HepG2 (cell line): ENCODE measurements around the gene CD72. TPM values are rescaled to one million over a fixed set of nuclear protein-coding genes. Genes with fewer than 3 reads are reported as not detected.
A peak's percentile ranks its signal among the peaks of the same experiment; 100 is the strongest.

Experiments used
- ATAC-seq: fragments of 200-7000 bp; cut with Tn5 transposase; 3 replicates; pipeline ENCODE4 v1.9.1; 2020; ENCODE audit warnings: mild to moderate bottlenecking, moderate library complexity
- BruUV-seq: library from RNA; stranded (reverse); fragments of 400-500 nt; replicated peaks from 2 replicates; lab custom pipeline; 2021; lab: Mats Ljungman, UMichigan
- CTCF ChIA-PET: fragments of 300-600 bp; formaldehyde crosslinking; extraction: SDS; loops from one replicate; lab custom pipeline; 2021; ENCODE audit warnings: low total read pairs, inconsistent platforms, low intra/inter-chr PET ratio; lab: Yijun Ruan, JAX
- POLR2A ChIA-PET: fragments of 350-600 bp; sonication (Branson Sonifier 250); formaldehyde crosslinking; loops from one replicate; lab custom pipeline; 2020; ENCODE audit warnings: antibody characterized with exemption, inconsistent platforms; lab: Yijun Ruan, JAX
- DNase-seq: peaks from one replicate; pipeline ENCODE4 v3.0.0-alpha.2; 2015; ENCODE audit warnings: low spot score
- FAIRE-seq: peaks from 3 replicates; lab custom pipeline; 2011; peaks lifted over from hg19 to GRCh38; lab: Jason Lieb, UNC
- H2AFZ ChIP-seq: one replicate; pipeline ENCODE4 v1.6.1; 2011; ENCODE audit warnings: low read length, inconsistent platforms
- H3K27ac ChIP-seq: fragments of 300-600 bp; 3 replicates; pipeline ENCODE4 v1.8.0; 2011; ENCODE audit warnings: mixed run types, mild to moderate bottlenecking, mixed read lengths, low read length, inconsistent platforms; ENCODE audit not compliant: insufficient read depth; ENCODE audit errors: extremely low read length
- H3K27me3 ChIP-seq, 2 experiments: fragments of 200-600 bp in 1 of 2; 2 replicates in 1 of 2; 3 replicates in 1 of 2; pipeline versions ENCODE4 v1.6.0 to v1.8.0; 2011; ENCODE audit warnings: low read length in 2 of 2, mild to moderate bottlenecking in 2 of 2, moderate library complexity in 2 of 2, inconsistent platforms in 1 of 2; ENCODE audit not compliant: insufficient read depth in 2 of 2, control insufficient read depth in 1 of 2
- H3K36me3 ChIP-seq, 2 experiments: fragments of 200-600 bp in 1 of 2; replicated peaks in 1 of 2; 2 replicates in 1 of 2; 3 replicates in 1 of 2; pipeline versions ENCODE4 v1.5.1 to v1.8.0; 2011; ENCODE audit warnings: low read length in 2 of 2, inconsistent platforms in 1 of 2; ENCODE audit not compliant: insufficient read depth in 2 of 2, control insufficient read depth in 1 of 2
- H3K4me1 ChIP-seq: 2 replicates; pipeline ENCODE4 v1.5.1; 2012; ENCODE audit warnings: low read length, inconsistent platforms; ENCODE audit not compliant: insufficient read depth
- H3K4me2 ChIP-seq: 2 replicates; pipeline ENCODE4 v1.6.0; 2011; ENCODE audit warnings: low read depth, low read length, inconsistent platforms
- H3K4me3 ChIP-seq, 3 experiments: fragments of 200-600 bp in 1 of 3; sonication (generic), shearing (Covaris generic) in 1 of 3; replicated peaks in 1 of 3; 2 replicates each; pipeline ENCODE4 v1.5.1; 2011 to 2016; ENCODE audit warnings: low read length in 3 of 3, inconsistent platforms in 2 of 3, low read depth in 2 of 3, mild to moderate bottlenecking in 2 of 3, control low read depth in 1 of 3, mixed read lengths in 1 of 3; ENCODE audit not compliant: insufficient read depth in 1 of 3
- H3K79me2 ChIP-seq: one replicate; pipeline ENCODE4 v1.6.1; 2011; ENCODE audit warnings: low read length, inconsistent platforms; ENCODE audit not compliant: insufficient read depth
- H3K9ac ChIP-seq: 2 replicates; pipeline ENCODE4 v1.6.0; 2011; ENCODE audit warnings: mild to moderate bottlenecking, low read depth, low read length, inconsistent platforms; ENCODE audit not compliant: insufficient read depth
- H3K9me3 ChIP-seq: 2 replicates; pipeline ENCODE4 v1.5.1; 2012; ENCODE audit warnings: mild to moderate bottlenecking, low read length
- H4K20me1 ChIP-seq: 2 replicates; pipeline ENCODE4 v1.6.0; 2011; ENCODE audit warnings: inconsistent platforms, mild to moderate bottlenecking, low read length, moderate library complexity; ENCODE audit not compliant: insufficient read depth
- CEBPG ChIP-seq: IDR thresholded peaks from 2 replicates; pipeline ENCODE4 v1.6.1; 2016
- DR1 ChIP-seq: sonication (generic); formaldehyde crosslinking; IDR thresholded peaks from 2 replicates; pipeline ENCODE4 v1.8.0; 2021; ENCODE audit warnings: mild to moderate bottlenecking, missing genetic modification reagents, inconsistent platforms
- HOXD1 ChIP-seq: sonication (generic); formaldehyde crosslinking; IDR thresholded peaks from 2 replicates; pipeline ENCODE4 v1.5.0; 2020; ENCODE audit warnings: missing genetic modification reagents
- MTA3 ChIP-seq: sonication (generic); formaldehyde crosslinking; IDR thresholded peaks from 2 replicates; pipeline ENCODE4 v1.4.0; 2020; ENCODE audit warnings: missing genetic modification reagents
- PTBP1 ChIP-seq: fragments of 200-400 bp; formaldehyde crosslinking; IDR thresholded peaks from 2 replicates; pipeline ENCODE4 v1.6.1; 2018; ENCODE audit warnings: low read length, low read depth; ENCODE audit not compliant: poor library complexity, severe bottlenecking
- TCF12 ChIP-seq, 2 experiments: fragments of 450-650 bp in 1 of 2; sonication (generic) in 1 of 2; formaldehyde crosslinking in 1 of 2; IDR thresholded peaks; 2 replicates each; pipeline versions ENCODE4 v1.6.1 to v1.8.0; 2017 to 2022; ENCODE audit warnings: antibody characterized with exemption in 1 of 2, mild to moderate bottlenecking in 1 of 2, missing genetic modification reagents in 1 of 2, moderate library complexity in 1 of 2
- ZFX ChIP-seq: sonication (generic); formaldehyde crosslinking; IDR thresholded peaks from 2 replicates; pipeline ENCODE4 v1.4.0; 2020; ENCODE audit warnings: mild to moderate bottlenecking, low read depth, missing genetic modification reagents, moderate library complexity
- ZNF460 ChIP-seq: sonication (generic); formaldehyde crosslinking; IDR thresholded peaks from 2 replicates; pipeline ENCODE4 v1.5.1; 2020; ENCODE audit warnings: missing genetic modification reagents, mild to moderate bottlenecking, borderline replicate concordance
- ZNF564 ChIP-seq: sonication (generic); formaldehyde crosslinking; IDR thresholded peaks from 2 replicates; pipeline ENCODE4 v1.8.1; 2023; ENCODE audit warnings: mild to moderate bottlenecking, missing genetic modification reagents
- WGBS: methylation state at CpG from one replicate; pipeline ENCODE4 v1.1.6; 2017; ENCODE audit warnings: low lambda C conversion rate; 5-methylcytosine and 5-hydroxymethylcytosine counted together
- in situ Hi-C: cut with HindIII; loops from 2 replicates; pipeline ENCODE4 v1.10.0; 2017; ENCODE audit warnings: low pct_unique_long_range_greater_than_20kb; ENCODE audit not compliant: extremely low pct_ligation_motif_present
- intact Hi-C: fragments of 100-400 bp; cut with micrococcal nuclease; formaldehyde crosslinking; loops from one replicate; pipeline ENCODE4 v1.10.0; 2022; ENCODE audit not compliant: unreplicated experiment
- polyA plus RNA-seq, 8 experiments: library from polyadenylated mRNA; depleted of rRNA in 3 of 8; stranded (reverse) in 7 of 8; unstranded in 1 of 8; fragments of >200 nt; fragmentation: Illumina TruSeq in 4 of 8; extraction: Trizol in 4 of 8; gene quantifications; 2 replicates each; pipeline versions ENCODE4 v1.2.1 to v1.2.3, GENCODE V29; 2011 to 2016; ENCODE audit warnings: low read depth in 4 of 8, missing spikeins in 1 of 8, mixed read lengths in 1 of 8; ENCODE audit not compliant: insufficient read depth in 1 of 8
- total RNA-seq, 5 experiments: library from RNA; depleted of rRNA; stranded (reverse); fragments of >200 nt; fragmentation: Illumina TruSeq; extraction: Trizol; gene quantifications; 2 replicates each; pipeline ENCODE4 v1.2.3, GENCODE V29; 2016; ENCODE audit warnings: low read depth in 1 of 5
- TF ChIP-seq, protein P1 (sequence below): sonication (generic); formaldehyde crosslinking; IDR thresholded peaks from 2 replicates; pipeline ENCODE4 v1.5.1; 2020; ENCODE audit warnings: missing genetic modification reagents, mild to moderate bottlenecking, borderline replicate concordance

CD72 gene
- total and polyA plus RNA-seq, 2 of the 13 experiments (the other 11 are each of a cell fraction or from before 2014, with no cell fraction given), result 0.18 to 1.1 TPM

DNA sequence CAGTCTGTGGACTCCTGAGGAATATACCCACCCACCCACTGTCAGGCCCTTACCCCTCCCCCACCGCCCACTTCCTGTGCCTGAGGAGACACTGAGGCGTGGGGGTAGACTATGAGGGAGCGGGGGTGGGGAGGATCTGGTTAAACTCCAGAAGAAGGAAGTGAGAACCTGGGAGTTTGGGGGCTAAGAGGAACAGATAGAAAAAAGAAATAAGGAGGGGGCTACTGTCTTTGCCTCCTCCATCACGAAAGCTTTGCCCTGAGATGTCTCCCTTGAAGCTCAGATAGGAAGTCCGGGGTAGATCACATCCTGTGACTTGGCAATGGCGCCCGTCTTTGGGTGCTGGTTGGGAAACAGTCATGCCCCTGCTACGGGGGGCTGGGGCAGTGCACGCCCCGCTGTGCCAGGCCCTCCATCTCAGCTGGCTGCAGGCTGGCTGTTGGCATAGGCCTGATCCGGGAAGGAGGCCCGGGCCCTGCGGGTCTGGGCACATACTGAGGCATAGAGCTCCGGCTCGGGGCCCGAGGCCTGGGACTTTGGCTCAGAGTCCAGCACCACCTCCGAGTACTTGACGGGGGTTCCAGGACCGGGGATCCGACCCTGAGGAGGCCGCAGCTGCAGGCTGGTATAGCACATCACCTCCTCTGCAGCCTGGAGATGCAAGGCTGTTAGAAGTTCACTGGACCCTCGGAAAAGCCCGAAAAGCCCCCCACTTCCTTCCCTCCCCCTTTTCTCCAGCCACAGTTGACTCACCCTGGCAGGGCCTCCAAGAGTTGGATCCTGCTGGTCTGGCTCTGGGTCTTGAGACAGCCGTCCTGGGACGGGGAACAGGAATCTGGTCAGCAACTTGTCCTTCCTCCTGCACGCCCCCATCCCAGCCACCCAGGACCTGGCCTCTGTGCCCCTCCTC, 31.5 kb upstream of the CD72 start (continued):
- TF ChIP-seq PTBP1 (no peak), ZNF564 (CRISPR knock-in tag) (no peak), ZFX (CRISPR knock-in tag) (no peak; the same call in none of the 2 replicates)
- TF ChIP-seq, all 625 proteins: peak for 6

DNA sequence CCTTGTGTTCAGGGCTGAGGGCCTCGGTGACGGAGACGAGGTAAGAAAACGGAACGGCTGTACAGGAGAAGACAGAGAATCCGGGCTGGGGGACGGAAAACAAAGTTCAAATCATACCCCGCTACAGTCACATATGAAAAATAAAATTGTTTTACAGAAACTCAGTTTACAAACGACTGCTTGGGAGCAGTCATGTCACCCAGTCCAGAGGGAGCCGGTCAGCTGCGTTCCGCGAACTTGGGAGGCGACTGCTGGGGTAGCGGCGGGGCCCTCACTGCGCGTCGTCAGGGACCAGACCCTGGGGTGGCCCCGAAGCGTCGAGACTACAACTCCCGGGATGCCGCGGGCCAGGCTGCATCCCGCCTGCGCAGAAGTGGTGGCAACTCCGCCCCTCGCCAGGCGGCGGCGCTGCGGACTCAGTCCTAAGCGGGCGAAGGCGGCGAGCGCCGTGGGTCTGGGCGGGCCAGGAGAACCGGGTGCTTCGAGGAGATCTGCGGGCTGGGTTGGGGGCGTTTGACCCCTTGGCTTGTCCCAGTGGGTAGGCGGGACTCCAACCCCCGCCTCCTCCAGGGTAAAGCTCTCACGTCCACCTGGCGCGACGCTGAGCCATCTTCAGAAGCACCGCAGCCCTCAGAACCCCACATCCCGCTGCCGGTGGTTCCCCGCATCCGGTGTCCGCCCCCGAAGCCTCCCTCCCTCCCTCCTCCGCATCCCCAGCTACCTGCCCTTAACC, 28.5 kb upstream of the CD72 start:
- no peaks in the 10 kb centered on the region for H4K20me1 ChIP-seq
- WGBS, result 2% methylated on average over 12 of the region's 58 CpGs
- H3K4me1 ChIP-seq, result peaks cover 55% of the 10 kb centered on the region
- ATAC-seq (peak; percentile 95), FAIRE-seq (peak; percentile 36), DNase-seq (peak; percentile 78)
- H3K9me3 ChIP-seq, result no peaks in the 10 kb centered on the region
- in situ Hi-C loops (no loop called here), intact Hi-C loops (loop anchor here (1.0 to 10.0 kb wide), 4 partner anchors 11 to 238 kb away; no protein-coding TSS in a partner anchor)
- peaks cover 2 to 22% of the 10 kb centered on the region in 2 experiments; a peak in 3 of 5 replicates for H3K27me3 ChIP-seq
- H3K27ac ChIP-seq, result peak overlapping the region; percentile 67
- H3K4me3 ChIP-seq, result peak overlapping the region; percentile 70 to 83 (median 72)
- peak overlapping the region; percentile 79 for H3K4me2 ChIP-seq
- peak overlapping the region; percentile 60 for H3K9ac ChIP-seq
- H3K36me3 ChIP-seq, result no peaks in the 10 kb centered on the region
- no peaks in the 10 kb centered on the region for H3K79me2 ChIP-seq
- ChIA-PET CTCF (interaction anchor here (1.4 to 1.9 kb wide), 2 partner anchors 11 to 43 kb away, joined by 4 to 8 read pairs; partner anchors contain the start of genes CCDC107 and RMRP), POLR2A (interaction anchor here (0.7 to 5.4 kb wide), 14 partner anchors 8 to 157 kb away, joined by 3 to 41 read pairs (median 4); partner anchors contain the start of genes ARHGEF39, CCDC107, GBA2 and RGP1)
- no TSS peak for BruUV-seq
- peak overlapping the region; percentile 48 for H2AFZ ChIP-seq
- no peak for TF ChIP-seq MTA3
- TF ChIP-seq, protein P1, sequence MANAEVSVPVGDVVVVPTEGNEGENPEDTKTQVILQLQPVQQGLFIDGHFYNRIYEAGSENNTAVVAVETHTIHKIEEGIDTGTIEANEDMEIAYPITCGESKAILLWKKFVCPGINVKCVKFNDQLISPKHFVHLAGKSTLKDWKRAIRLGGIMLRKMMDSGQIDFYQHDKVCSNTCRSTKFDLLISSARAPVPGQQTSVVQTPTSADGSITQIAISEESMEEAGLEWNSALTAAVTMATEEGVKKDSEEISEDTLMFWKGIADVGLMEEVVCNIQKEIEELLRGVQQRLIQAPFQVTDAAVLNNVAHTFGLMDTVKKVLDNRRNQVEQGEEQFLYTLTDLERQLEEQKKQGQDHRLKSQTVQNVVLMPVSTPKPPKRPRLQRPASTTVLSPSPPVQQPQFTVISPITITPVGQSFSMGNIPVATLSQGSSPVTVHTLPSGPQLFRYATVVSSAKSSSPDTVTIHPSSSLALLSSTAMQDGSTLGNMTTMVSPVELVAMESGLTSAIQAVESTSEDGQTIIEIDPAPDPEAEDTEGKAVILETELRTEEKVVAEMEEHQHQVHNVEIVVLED, result peak; percentile 67; the same call in 1 of the 2 replicates
- no peak for TF ChIP-seq ZNF460 (CRISPR knock-in tag)
- TF ChIP-seq CEBPG (CRISPR knock-in tag), result peak; percentile 24; the same call in 1 of the 2 replicates
- 0 out of 2 replicates have a peak, but pooled peaks have one; percentile 27 for TF ChIP-seq DR1 (CRISPR knock-in tag)
- no peak for TF ChIP-seq TCF12 (IDR thresholded peaks at IDR 0.05)
- no peak for TF ChIP-seq TCF12 (CRISPR knock-in tag; IDR thresholded peaks at IDR 0.05)
- peak; percentile 46; the same call in 1 of the 2 replicates for TF ChIP-seq HOXD1 (CRISPR knock-in tag)
